A549 (cell line): ENCODE results near the gene LSP1. TPM values are rescaled to one million over a fixed set of nuclear protein-coding genes. Genes with fewer than 3 reads are reported as not detected.

Source experiments
- ATAC-seq, 2 experiments: fragments of 200-7000 bp in 1 of 2; fragments of >200 bp in 1 of 2; cut with Nextera tagmentation in 1 of 2; cut with Tn5 transposase in 1 of 2; 3 replicates each; pipeline versions ENCODE4 v1.8.0 to v1.9.1; 2018 to 2020; ENCODE audit warnings: mild to moderate bottlenecking in 1 of 2, moderate library complexity in 1 of 2
- CTCF ChIA-PET: fragments of 300-600 bp; sonication (Branson Sonifier 250); formaldehyde crosslinking; extraction: SDS; loops from one replicate; lab custom pipeline; 2021; ENCODE audit warnings: antibody characterized with exemption, inconsistent platforms; lab: Yijun Ruan, JAX
- POLR2A ChIA-PET: fragments of 350-600 bp; formaldehyde crosslinking; extraction: SDS; loops from one replicate; lab custom pipeline; 2021; ENCODE audit warnings: antibody characterized with exemption, inconsistent platforms; lab: Yijun Ruan, JAX
- DNase-seq, 2 experiments: peaks; one replicate each; pipeline versions ENCODE4 v3.0.0 to v3.0.0-alpha.2; 2011 to 2016; ENCODE audit warnings: low read depth in 1 of 2, low spot score in 1 of 2
- FAIRE-seq: peaks from 2 replicates; lab custom pipeline; 2011; peaks lifted over from hg19 to GRCh38; lab: Jason Lieb, UNC
- H3K27ac ChIP-seq, 2 experiments: fragments of >200 bp; sonication (Bioruptor Twin); formaldehyde crosslinking; 3 replicates each; pipeline ENCODE4 v1.5.1; 2016 to 2017
- H3K4me1 ChIP-seq: fragments of >200 bp; sonication (Bioruptor Twin); formaldehyde crosslinking; 3 replicates; pipeline ENCODE4 v1.6.1; 2016
- H3K4me2 ChIP-seq: fragments of >200 bp; sonication (Bioruptor Twin); formaldehyde crosslinking; 3 replicates; pipeline ENCODE4 v1.6.1; 2016
- H3K4me3 ChIP-seq: fragments of >200 bp; sonication (Bioruptor Twin); formaldehyde crosslinking; 3 replicates; pipeline ENCODE4 v1.5.1; 2016
- H3K9me3 ChIP-seq: fragments of >200 bp; sonication (Bioruptor Twin); formaldehyde crosslinking; 3 replicates; pipeline ENCODE4 v1.6.1; 2016
- ATOH8 ChIP-seq: fragments of 250-450 bp; sonication (Bioruptor Pico); IDR thresholded peaks from 2 replicates; pipeline ENCODE4 v1.5.0; 2020; ENCODE audit warnings: low read depth, mild to moderate bottlenecking, moderate library complexity
- BHLHE40 ChIP-seq: IDR thresholded peaks from 2 replicates; pipeline ENCODE4 v1.6.1; 2012; ENCODE audit warnings: low read depth, low read length, inconsistent platforms
- CHD2 ChIP-seq: fragments of 150-350 bp; IDR thresholded peaks from 2 replicates; pipeline ENCODE4 v1.6.1; 2014; ENCODE audit warnings: low read length; ENCODE audit not compliant: partially characterized antibody
- CTCF ChIP-seq: fragments of >200 bp; sonication (Bioruptor Twin); formaldehyde crosslinking; IDR thresholded peaks from 3 replicates; pipeline ENCODE4 v1.5.1; 2016
- E2F6 ChIP-seq: IDR thresholded peaks from 2 replicates; pipeline ENCODE4 v1.6.1; 2012; ENCODE audit warnings: low read depth, borderline replicate concordance
- EP300 ChIP-seq, 2 experiments: fragments of >200 bp; sonication (Bioruptor Twin); formaldehyde crosslinking; IDR thresholded peaks; 2 replicates in 1 of 2; 3 replicates in 1 of 2; pipeline ENCODE4 v1.6.1; 2016 to 2017
- ESRRA ChIP-seq: fragments of 150-350 bp; IDR thresholded peaks from 2 replicates; pipeline ENCODE4 v1.6.1; 2014; ENCODE audit warnings: mild to moderate bottlenecking, low read length, borderline replicate concordance
- FOSL2 ChIP-seq, 2 experiments: fragments of 450-650 bp in 1 of 2; fragments of >200 bp in 1 of 2; sonication (Bioruptor Twin) in 1 of 2; formaldehyde crosslinking; IDR thresholded peaks; 2 replicates each; pipeline versions ENCODE4 v1.5.0 to v1.6.1; 2016 to 2020; ENCODE audit warnings: mild to moderate bottlenecking in 1 of 2, moderate library complexity in 1 of 2
- HES2 ChIP-seq: fragments of >200 bp; sonication (Bioruptor Twin); formaldehyde crosslinking; IDR thresholded peaks from 2 replicates; pipeline ENCODE4 v1.6.1; 2016
- HMGXB4 ChIP-seq: fragments of 250-450 bp; sonication (Bioruptor Pico); IDR thresholded peaks from 2 replicates; pipeline ENCODE4 v1.5.0; 2021; ENCODE audit warnings: mild to moderate bottlenecking, moderate library complexity, borderline replicate concordance
- HOXB5 ChIP-seq: fragments of 250-450 bp; sonication (Bioruptor Pico); IDR thresholded peaks from 2 replicates; pipeline ENCODE4 v1.5.0; 2020; ENCODE audit warnings: mild to moderate bottlenecking, moderate library complexity
- KDM1A ChIP-seq: fragments of 200-600 bp; sonication (generic); IDR thresholded peaks from 2 replicates; pipeline ENCODE4 v1.6.1; 2016; ENCODE audit warnings: low read depth, mild to moderate bottlenecking
- MYC ChIP-seq: IDR thresholded peaks from 2 replicates; pipeline ENCODE4 v1.6.1; 2012; ENCODE audit warnings: mild to moderate bottlenecking, inconsistent platforms, low read length, improper control_type of control experiment, borderline replicate concordance
- NR3C1 ChIP-seq: fragments of >200 bp; sonication (Bioruptor Twin); formaldehyde crosslinking; IDR thresholded peaks from 3 replicates; pipeline ENCODE4 v1.6.1; 2017
- PHF8 ChIP-seq: fragments of 200-600 bp; sonication (generic); IDR thresholded peaks from 2 replicates; pipeline ENCODE4 v1.6.1; 2016; ENCODE audit warnings: low read depth, mild to moderate bottlenecking, antibody characterized with exemption, moderate library complexity, borderline replicate concordance
- RARB ChIP-seq: fragments of 250-450 bp; sonication (Bioruptor Pico); IDR thresholded peaks from 2 replicates; pipeline ENCODE4 v1.8.0; 2021; ENCODE audit warnings: mild to moderate bottlenecking, moderate library complexity
- RCOR1 ChIP-seq: fragments of 150-350 bp; IDR thresholded peaks from 2 replicates; pipeline ENCODE4 v1.6.1; 2014; ENCODE audit warnings: antibody characterized with exemption, low read length, low read depth
- RFX5 ChIP-seq: fragments of 450-650 bp; IDR thresholded peaks from 2 replicates; pipeline ENCODE4 v1.7.1; 2014; ENCODE audit warnings: antibody characterized with exemption, mild to moderate bottlenecking, moderate library complexity
- RNF2 ChIP-seq: fragments of 200-600 bp; sonication (generic); IDR thresholded peaks from 2 replicates; pipeline ENCODE4 v1.6.1; 2016; ENCODE audit warnings: low read depth, mild to moderate bottlenecking, antibody characterized with exemption, moderate library complexity, borderline replicate concordance
- SMC3 ChIP-seq: fragments of >200 bp; sonication (Bioruptor Twin); formaldehyde crosslinking; IDR thresholded peaks from 3 replicates; pipeline ENCODE4 v1.6.1; 2018; ENCODE audit warnings: inconsistent platforms
- SREBF2 ChIP-seq: fragments of 450-650 bp; IDR thresholded peaks from 2 replicates; pipeline ENCODE4 v1.6.1; 2014; ENCODE audit warnings: mild to moderate bottlenecking, moderate library complexity
- TP53 ChIP-seq: fragments of 250-450 bp; sonication (Bioruptor Pico); IDR thresholded peaks from 2 replicates; pipeline ENCODE4 v1.5.0; 2021; ENCODE audit warnings: mild to moderate bottlenecking, moderate library complexity
- USF2 ChIP-seq: fragments of 450-650 bp; IDR thresholded peaks from 2 replicates; pipeline ENCODE4 v1.6.1; 2014; ENCODE audit warnings: antibody characterized with exemption
- ZFP36 ChIP-seq: fragments of 450-650 bp; IDR thresholded peaks from 2 replicates; pipeline ENCODE4 v1.6.1; 2014; ENCODE audit warnings: borderline replicate concordance; ENCODE audit not compliant: partially characterized antibody
- ZNF302 ChIP-seq: fragments of 250-450 bp; sonication (Bioruptor Pico); IDR thresholded peaks from 2 replicates; pipeline ENCODE4 v1.9.0; 2021; ENCODE audit warnings: inconsistent platforms, mild to moderate bottlenecking, moderate library complexity
- WGBS: methylation state at CpG from one replicate; pipeline ENCODE4 v1.1.6; 2017; ENCODE audit errors: missing lambda C conversion rate; 5-methylcytosine and 5-hydroxymethylcytosine counted together
- polyA plus RNA-seq, 4 experiments: library from polyadenylated mRNA; depleted of rRNA in 3 of 4; stranded (reverse); fragments of >200 nt; fragmentation: RNase III in 1 of 4; extraction: RNeasy Plus Mini Kit Qiagen cat#74134 plus additional on column Dnase treatment in 1 of 4; gene quantifications; 2 replicates in 3 of 4; 3 replicates in 1 of 4; pipeline ENCODE4 v1.2.3, GENCODE V29; 2011 to 2017

The LSP1 gene
- polyA plus RNA-seq, 2 of the 4 experiments (the other 2 are of a cell fraction): 0.67 to 3.5 TPM

GRCh38 chr11:1888811-1889210 lies 35.9 kb downstream of the LSP1 start:
- CTCF ChIA-PET: interaction anchor here (0.6 to 3.2 kb wide), 6 partner anchors 17 to 263 kb away, joined by 3 to 17 read pairs (median 4); no protein-coding TSS in a partner anchor
- TF ChIP-seq HES2 (no peak), ESRRA (no peak), CHD2 (no peak), PHF8 (no peak), USF2 (no peak), SREBF2 (no peak), KDM1A (no peak), RNF2 (no peak), RARB (CRISPR knock-in tag) (no peak)

GRCh38 chr11:1889224-1889930 lies 36.5 kb downstream of the LSP1 start:
- DNase-seq (no peak), FAIRE-seq (no peak), ATAC-seq (no peak; a peak in 1 of 6 replicates)
- Histone ChIP-seq H3K4me1 (no peaks in the 10 kb centered on the region), H3K27ac (no peak overlapping the region), H3K9me3 (no peaks in the 10 kb centered on the region), H3K4me3 (no peak overlapping the region), H3K4me2 (no peak overlapping the region)
- ChIA-PET CTCF (interaction anchor here (0.7 to 3.4 kb wide), 7 partner anchors 7 to 262 kb away, joined by 3 to 18 read pairs (median 4); no protein-coding TSS in a partner anchor), POLR2A (no interaction called here)
- WGBS: 61% methylated on average over 27 of the region's 34 CpGs
- TF ChIP-seq HMGXB4 (CRISPR knock-in tag) (no peak), HOXB5 (no peak), TP53 (CRISPR knock-in tag) (no peak), CHD2 (no peak), ESRRA (no peak), FOSL2 (IDR thresholded peaks at IDR 0.05) (no peak), FOSL2 (CRISPR knock-in tag; IDR thresholded peaks at IDR 0.05) (no peak), CTCF (no peak), RCOR1 (no peak), EP300 (IDR thresholded peaks at IDR 0.05) (no peak), SREBF2 (no peak), ATOH8 (CRISPR knock-in tag) (no peak), RARB (CRISPR knock-in tag) (no peak), NR3C1 (no peak), SMC3 (no peak), ZFP36 (no peak), E2F6 (no peak), RFX5 (no peak), BHLHE40 (no peak), MYC (no peak), ZNF302 (CRISPR knock-in tag) (no peak)

More at GRCh38 chr11:1888811-1889210, 35.9 kb downstream of the LSP1 start:
- Histone ChIP-seq H3K4me3 (no peak overlapping the region), H3K27ac (no peak overlapping the region), H3K4me2 (no peak overlapping the region), H3K4me1 (no peaks in the 10 kb centered on the region), H3K9me3 (no peaks in the 10 kb centered on the region)
- no peak for DNase-seq
- FAIRE-seq: no peak
- POLR2A ChIA-PET: no interaction called here
- 63% methylated on average over 4 of the region's 6 CpGs for WGBS
- no peak for ATAC-seq
